OCI-LY7 (cell line): Measurements from ENCODE around the gene SCGB1C1.

Experiments used
- CTCF ChIP-seq: fragments of 200-600 bp; sonication (generic); conservative IDR thresholded peaks from 2 replicates; pipeline ENCODE4 v1.5.1; 2014; ENCODE audit warnings: mild to moderate bottlenecking, antibody characterized with exemption, low read length, moderate library complexity, mixed read lengths
- EZH2phosphoT487 ChIP-seq: fragments of 200-600 bp; sonication (generic); IDR thresholded peaks from 2 replicates; pipeline ENCODE4 v1.6.1; 2018; ENCODE audit warnings: low read depth, borderline replicate concordance, mild to moderate bottlenecking, mixed run types, antibody characterized with exemption, low read length, moderate library complexity, mixed read lengths

GRCh38 chr11:213111-213510 is 20.2 kb downstream of the SCGB1C1 start:
- TF ChIP-seq CTCF (no peak), EZH2phosphoT487 (no peak)
